Pons (tissue), 1 donor: Measurements from ENCODE around the gene LRRC2.
A peak's percentile ranks its signal among the peaks of the same experiment; 100 is the strongest.
"Not testable (repeated sequence)": the region's sequence is repeated elsewhere in the genome, so short reads cannot be mapped to it uniquely, and the experiment has no call there.

Source experiments
- DNase-seq: peaks from one replicate; pipeline ENCODE4 v3.0.0-alpha.2; 2016; ENCODE audit warnings: low spot score

The LRRC2 gene

DNA sequence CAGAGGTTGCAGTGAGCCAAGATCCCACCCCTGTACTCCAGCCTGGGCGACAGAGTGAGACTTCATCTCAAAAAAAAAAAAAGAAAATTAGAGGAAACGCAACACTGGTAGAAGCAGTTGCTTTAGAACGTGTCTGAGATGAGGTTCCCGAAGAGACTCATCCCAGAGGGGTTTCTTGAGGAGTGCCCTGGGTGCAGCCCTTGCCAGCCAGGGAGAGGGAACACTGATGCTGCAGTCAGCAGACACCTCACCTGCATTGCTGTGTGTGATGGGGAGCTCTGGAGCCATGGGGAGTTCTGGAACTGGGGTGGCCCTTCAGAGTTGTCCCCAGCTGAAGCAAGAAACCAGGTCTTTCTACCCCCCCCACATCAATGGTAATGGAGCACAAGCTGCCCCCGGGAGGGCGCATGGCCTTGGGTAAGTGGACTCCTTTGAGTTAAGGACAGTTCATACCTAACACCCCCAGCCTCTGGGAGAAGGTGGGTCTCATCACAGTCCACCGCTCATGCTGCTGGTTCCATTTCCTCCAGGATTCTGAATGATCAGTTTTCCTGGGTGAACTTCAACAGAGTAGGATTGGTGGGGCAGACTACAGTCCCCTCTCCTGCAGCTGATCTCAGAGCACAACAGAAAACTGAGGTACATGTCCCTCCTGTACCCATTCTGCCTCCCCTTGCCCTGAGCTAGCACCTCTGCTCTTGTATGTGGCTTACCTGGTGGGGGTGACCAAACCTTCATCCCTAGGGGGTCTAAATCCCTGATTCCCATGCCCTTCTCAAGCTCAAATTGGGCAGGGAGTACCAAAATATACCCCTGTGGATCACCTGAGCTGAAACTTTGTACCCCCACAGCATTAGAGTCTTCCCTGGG lies 18.7 kb upstream of the LRRC2 start:
- DNase-seq, result no peak

DNA sequence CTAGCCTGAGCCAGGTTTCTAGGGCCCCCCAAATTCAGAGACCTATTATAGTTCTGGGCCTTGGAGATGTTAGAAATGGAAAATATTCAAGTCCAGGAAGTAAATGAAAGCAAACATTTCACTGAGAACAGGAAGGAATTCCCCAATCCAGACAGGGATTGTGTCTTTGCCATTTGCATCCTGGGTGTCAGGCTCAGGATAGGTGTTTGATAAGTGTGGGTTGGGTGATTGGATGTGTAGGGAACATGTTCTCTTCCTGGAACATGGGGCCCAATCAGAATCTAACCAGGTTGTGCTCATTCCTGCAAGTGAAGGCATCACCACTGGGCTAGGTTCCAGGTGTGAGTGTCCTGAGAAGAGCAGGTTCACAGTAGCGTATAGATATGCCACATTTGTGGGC lies 14.6 kb upstream of the LRRC2 start:
- DNase-seq, result no peak

DNA sequence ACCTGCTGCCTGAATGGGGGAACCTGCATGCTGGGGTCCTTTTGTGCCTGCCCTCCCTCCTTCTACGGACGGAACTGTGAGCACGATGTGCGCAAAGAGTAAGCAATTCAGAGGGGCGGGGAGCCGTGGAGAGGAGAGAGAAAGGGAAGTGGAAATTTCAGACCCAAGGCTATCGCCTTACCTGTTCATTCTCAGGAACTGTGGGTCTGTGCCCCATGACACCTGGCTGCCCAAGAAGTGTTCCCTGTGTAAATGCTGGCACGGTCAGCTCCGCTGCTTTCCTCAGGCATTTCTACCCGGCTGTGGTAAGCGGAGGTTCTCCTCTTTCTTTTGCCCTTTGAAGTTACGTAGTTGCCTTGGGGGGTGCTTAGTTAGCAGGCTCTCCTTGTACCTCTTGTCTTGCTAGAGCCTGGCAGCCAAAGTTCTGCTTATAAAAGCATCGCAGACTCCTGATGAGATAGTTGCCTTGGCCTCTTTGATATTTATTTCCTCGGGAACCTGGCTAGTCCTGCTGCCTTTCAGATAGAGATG lies 13.7 kb upstream of the LRRC2 start:
- DNase-seq, result no peak

DNA sequence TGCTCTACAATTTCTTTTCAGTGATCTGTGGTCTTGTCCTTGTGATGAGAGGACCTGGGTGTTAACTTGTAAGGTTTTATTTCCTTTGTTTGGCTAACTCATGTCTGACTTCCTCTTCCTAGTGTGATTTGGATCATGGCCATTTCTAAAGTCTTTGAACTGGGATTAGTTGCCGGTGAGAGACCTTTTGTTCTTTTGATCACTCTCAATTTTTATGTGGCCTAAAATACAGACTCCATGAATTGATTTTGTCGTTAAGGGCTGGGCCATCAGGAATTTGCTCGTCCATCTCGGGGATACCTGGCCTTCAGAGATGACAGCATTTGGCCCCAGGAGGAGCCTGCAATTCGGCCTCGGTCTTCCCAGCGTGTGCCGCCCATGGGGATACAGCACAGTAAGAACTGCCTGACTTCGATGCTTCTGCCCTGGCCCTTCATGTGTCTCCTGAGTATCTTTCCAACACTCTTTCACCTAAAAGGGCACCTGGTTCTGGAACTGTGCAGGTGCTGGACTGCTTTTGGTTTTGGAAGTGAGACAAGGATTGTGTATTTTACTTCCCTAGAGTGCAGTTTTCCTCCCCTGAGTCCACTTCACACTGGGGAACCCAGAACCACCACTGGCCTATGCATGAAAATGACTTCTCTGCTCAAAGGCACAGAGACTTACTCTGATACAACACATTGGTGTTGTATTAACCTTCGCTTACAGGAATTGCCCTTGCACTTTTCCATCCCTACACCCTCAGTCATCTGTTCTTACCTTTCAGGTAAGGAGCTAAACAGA lies 13.1 kb upstream of the LRRC2 start:
- peak; percentile 30 for DNase-seq

DNA sequence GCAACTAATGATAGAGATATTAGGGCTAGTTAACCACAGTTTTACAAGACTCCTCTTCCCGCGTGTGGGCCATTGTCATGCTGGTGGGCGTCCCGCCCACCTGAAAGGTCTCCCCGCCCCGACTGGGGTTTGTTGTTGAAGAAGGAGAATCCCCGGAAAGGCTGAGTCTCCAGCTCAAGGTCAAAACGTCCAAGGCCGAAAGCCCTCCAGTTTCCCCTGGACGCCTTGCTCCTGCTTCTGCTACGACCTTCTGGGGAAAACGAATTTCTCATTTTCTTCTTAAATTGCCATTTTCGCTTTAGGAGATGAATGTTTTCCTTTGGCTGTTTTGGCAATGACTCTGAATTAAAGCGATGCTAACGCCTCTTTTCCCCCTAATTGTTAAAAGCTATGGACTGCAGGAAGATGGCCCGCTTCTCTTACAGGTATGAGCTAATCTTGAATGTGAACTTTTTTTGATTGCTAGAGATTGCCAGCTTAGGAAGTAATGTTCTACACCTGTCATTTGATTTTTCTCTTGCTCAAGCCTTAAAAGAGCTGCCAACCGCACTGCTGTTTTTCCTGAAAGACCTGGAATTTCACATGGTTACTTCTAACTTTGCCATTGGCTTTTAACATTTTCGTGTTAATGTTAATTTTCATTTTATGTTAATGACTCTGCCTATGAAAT lies 11.6 kb upstream of the LRRC2 start:
- not testable (repeated sequence) for DNase-seq

DNA sequence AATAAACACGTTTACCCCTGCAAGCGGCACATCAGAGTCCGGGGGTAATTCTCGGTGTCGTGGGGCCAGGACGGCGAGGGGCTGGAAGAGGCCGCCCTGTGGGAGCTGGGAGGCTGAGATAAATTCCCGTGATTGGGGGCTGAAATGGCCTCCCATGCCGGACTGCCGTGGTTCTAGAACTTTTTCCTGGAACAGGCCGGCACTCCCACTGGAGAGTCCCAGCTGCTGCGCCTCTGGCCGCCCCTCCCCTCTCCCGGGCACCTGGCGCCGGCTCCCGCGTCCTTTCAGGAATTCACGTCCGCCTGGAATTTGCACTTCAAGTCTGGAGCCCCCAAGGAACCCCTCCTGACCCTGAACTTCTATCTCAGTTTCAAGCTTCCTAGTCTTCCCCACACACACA lies 10.8 kb upstream of the LRRC2 start:
- no peak for DNase-seq

DNA sequence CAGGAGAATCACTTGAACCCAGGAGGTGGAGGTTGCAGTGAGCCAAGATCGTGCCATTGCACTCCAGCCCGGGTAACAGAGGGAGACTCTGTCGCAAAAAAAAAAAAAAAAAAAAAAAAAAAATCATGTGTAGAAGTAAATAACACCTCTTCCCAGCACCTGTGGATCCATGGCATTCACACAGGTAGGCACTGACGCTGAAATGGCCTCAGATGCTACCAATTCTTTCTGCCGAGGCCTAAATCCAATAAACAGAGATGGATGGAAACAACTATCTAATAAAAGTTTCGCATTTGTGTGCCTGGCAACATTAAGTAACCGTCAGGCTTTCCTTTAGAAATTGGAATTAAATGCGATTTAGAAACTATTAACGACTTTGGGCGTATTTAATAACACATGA lies 10.3 kb upstream of the LRRC2 start:
- DNase-seq, result no peak

DNA sequence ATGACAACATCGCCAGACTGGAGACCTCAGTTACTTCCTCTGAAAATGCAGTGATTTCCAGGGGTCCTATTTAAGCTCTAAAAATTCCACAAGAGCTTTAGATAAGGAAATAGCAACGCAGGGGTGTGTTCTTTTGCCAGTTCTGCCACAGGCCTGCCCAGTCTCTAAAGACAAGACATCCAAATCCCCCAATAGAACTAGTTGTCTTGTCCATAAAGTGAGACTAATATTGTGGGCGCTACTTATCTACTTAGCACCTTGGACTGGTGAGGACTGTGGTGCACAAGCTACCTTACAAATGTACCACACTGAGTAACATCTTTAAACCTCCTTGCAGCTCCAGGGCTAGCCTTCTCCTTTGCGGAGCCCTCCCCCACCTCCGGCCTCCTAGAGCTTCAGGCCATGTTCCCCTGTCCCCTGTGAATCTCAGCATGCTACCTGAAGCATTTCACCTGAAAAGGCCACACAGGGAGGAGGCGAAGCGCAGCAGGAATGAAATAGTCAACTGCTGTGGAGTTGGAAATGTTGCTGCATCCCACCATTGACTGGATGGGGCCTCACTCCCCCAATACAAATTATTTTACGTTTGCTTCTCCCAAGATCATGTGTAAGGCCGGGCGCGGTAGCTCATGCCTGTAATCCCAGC lies 9.6 kb upstream of the LRRC2 start:
- no peak for DNase-seq

DNA sequence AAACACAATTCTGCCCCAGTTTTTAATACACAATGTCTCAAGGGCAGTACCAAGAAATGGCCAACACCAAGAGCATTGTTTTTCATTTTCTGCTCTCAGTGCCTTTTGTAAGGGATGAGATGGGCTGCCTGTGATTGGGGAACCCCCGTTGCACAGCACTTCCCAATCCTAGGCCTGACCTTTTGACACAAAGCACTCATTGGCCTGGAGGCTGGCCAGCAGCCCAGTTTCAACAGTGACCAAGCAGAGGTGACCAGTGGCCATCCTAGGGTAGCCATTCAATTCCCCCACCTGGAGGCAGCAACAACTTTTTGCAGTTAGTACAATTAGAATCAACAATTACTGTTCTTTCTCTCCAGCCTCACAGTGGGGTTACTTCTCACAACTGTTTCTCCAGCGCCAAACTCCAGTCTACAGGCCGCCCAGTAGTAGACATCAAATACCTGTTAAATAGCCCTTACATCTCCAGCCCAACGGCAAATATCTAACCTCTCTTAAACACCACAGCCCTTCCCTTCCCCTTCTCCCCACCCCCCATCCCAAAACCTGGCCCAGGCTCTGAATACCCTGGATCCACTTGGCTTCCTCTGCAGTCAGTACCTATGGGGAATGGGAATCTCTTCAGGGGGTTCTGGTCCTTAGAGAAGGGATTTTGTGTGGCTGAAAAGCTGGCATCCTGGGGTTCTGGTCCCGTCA lies 8.9 kb upstream of the LRRC2 start:
- DNase-seq, result no peak

DNA sequence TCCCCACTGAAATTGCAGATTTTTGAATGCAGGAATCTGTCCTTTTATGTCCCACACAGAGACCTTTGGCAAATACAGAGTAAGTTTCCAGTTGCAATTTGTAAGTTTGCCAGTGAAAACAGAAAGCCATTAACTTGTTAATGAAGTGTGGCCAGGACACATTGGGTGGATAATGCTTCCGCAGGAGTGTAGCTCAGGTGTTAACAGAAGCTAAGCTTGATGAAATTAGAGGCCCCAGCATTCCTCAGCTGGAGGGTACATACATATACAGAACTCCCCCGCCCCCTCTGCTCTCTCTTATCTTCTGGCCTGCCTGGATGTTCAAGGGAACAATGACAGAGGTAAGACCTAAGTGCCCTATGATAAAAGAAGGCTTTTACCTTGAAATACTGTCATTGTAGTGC lies 8.1 kb upstream of the LRRC2 start:
- DNase-seq, result no peak

DNA sequence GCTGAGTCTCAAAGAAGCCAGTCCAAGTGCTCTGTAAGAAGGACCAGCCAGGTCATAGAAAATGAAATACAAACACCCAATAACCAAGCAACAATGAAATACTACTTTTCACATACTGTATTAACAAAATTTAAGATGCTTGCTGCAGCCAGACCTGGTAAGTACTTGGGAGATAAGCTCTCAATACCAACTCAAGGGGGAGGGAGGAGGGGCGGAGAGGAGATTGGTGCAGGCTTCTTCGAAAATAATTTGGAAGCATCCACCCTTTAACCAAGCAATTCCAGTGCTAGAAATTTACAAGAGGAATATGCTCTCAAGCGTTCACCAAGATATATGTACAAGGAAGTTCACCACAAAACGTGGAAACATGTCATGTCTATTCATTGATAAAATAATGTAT lies 7.6 kb upstream of the LRRC2 start:
- DNase-seq, result no peak

DNA sequence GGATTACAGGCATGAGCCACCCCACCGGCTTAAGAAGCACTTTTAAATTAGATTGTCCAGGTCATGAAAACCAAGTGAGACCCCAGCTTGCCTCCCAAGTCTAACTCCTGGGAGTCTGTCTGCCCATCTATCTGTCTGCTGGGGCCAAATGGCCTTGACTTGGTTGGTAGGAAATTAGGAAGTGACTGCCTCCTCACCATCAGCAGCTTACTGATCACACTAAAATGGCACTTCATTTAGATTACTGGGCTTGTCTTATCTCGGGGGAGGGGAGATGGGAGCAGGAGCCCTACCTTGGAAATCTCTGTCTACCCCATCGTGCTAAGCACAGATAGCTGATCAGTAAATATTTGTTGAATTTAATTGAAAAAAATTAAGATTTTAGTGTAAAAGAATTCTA lies 5.6 kb upstream of the LRRC2 start:
- DNase-seq, result no peak

DNA sequence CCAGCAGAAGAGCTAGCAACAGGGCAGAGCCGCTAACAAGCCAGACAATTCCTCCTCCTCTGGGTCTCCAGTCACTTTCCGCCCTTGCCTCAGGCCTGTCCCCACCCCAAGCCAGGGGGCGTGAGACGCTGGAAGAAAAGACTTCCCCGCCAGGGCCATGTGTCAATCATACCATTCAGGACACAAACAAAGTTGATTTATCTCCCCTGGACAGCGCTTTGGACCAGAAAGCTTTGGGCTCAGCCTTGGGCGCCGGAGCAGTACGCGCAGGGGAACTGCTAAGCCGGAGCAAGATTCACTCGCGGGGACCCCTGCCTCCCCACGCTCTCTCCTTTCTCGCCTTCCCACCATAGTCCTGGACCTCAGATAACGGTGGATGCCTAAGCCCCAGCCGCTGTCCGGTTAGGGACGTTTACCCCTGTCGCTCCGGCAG lies 479 bp downstream of the LRRC2 start:
- DNase-seq, result no peak

DNA sequence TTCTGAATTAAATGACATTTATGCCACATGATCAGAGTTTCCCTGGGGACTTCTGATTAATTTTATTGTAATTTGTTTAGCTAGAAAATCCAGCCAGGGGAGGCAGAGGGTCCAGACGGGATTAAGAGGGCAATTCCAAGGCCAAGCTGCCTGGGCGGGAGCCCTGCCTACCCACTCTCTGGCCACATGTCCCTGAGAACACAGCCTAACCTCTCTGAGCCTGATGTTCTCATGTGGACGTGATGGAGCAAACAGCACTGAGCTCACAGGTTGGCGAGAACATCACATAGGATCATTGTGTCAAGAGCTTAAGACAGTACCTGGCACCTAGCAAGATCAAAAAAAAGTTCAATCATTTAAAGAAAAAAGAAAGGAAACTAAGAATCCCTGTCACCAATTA lies 1.0 kb downstream of the LRRC2 start:
- no peak for DNase-seq

DNA sequence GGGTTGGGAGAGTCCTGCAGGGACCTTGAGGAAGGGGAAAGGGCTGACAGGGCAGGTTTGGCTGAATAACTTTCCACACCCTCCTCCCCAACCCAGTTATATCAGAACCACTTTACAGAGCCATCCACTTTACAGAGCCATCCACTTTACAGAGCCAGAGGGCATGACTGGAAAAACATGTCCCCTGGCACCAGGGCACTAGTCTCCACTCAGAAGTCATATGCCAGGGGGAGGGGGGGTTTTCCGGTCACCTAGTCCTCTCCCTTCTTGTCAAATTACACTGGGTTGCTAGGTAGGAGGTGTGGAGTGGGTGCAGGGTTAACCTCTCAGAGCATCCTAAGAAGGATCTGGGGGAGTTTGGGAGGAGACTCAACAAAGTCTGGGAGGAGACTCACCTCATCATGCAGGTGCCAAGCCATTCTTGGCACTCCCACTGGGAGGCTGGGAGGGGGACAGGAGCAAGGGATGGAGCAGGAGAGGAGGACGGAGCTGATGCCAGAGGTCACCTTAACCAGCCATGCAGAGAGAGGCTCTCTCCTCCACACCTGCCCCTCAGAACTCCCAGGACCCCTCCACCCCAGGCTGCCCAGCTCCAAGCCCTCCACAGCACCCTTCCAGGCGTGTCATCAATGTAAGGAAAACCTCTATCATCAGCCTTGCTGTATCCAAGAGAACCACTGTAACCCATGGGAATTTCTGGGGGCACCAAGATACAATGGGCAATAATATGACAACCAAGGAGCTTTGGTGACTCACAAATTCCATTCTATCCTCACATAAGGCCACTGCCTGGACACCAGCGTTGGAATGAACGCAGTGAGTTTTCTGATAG lies 1.7 kb downstream of the LRRC2 start:
- DNase-seq, result no peak

DNA sequence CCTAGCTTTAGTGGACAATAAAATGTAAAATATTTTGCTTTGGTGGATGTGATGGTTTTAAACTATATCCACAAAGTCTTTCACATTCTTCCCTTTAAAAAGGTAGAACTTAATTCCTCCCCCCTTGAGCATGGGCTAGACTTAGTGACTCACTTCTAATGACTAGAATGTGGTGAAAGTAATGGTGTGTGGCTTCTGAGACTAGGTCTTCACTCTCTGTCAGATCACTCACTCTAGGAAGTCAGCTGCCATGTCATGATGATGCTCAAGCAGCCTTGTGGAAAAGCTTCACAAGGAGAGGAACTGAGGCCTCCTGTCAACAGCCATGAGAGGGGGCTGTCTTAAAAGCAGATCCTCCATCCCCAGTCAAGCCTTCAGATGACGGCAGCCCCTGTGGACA lies 4.2 kb downstream of the LRRC2 start:
- DNase-seq, result no peak

DNA sequence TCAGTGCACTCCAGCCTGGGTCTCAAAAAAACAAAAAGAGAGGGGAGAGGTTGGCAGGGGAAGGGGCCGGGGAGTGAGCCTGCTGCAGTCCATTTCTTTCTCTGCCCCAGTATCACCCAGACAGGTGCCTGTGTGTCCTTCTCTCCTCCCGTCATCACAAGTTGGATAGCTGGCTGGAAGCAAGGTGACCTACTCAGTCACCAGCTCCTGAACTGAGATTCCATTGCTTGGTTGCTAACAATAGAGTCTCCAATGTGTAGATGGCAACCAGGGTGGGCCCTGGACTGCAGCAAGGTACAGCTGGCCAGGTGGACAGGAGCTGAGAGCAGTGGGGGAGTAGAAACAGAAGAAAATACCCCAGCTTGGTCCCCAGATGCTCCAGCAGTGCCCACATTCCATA lies 4.6 kb downstream of the LRRC2 start:
- DNase-seq, result no peak

DNA sequence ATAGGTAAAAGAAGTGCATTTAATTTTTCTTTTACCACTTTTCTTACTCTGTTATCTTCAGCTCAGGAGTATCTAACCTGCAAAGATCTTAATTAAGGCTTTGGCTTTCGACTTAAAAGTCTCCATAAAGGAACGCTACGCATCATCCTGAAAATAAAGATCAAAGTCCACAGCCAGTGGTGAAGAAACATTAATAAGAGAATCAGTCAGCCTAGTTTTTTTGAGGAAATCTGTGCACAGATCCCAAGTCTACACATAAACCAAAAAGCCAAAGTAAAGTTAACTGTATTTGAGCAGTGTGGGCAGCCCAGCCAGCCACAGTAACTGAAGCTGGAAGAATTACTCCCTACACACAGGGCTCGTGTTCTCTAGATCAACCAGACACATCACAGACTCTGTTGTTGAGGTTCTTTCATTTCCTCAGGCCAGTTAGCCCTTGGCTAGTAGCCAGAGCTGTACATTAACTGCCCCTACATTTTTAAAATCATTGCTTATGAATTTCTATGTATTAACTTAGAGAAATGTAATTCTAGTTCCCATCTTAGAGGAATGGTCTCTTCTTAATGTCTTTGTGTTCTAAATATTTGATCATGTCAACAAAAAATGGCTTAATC lies 6.9 kb downstream of the LRRC2 start:
- DNase-seq, result no peak

DNA sequence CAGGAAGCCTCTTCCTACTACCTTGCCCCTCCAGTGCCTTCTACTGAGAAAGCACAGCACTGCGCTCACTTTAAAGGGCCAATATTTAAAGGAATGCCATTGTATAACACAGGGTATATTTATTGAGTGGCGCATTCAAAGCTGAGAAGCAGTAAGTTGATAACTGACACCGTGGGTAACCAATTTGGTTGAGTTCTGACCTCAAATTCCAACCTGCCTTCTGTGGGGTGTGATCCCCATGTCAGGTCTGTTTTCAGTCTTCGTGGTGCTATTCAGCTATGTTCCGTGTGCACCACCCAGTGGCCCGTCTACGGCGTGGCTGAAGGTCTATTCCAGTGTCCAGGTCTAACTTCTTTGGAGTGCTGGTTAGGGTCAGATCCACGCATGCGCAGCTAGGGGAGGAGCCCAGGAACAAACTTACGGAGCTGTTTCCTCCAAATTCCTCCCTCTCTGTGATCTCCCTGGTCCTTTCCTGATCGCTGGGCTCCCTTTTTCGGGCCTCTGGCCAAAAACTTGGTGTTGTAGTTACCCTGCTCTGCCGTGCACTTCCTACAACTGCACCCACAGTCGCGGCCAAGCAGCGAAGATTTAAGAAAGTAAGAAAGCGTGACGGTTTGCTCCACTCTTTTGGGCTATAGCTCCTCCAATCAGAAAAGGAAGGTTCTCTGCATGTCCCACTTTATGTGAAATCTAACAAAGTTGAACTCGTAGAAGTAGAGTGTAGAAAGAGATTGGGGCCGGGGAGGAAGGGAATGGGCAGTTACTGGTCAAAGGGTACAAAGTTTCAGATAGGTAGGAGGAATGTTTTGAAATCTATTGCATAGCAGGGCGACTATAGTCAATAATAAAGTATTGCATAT lies 7.7 kb downstream of the LRRC2 start:
- peak; percentile 80 for DNase-seq
